ENCODE data around the gene ITPKC.

ITPKC gene

DNA sequence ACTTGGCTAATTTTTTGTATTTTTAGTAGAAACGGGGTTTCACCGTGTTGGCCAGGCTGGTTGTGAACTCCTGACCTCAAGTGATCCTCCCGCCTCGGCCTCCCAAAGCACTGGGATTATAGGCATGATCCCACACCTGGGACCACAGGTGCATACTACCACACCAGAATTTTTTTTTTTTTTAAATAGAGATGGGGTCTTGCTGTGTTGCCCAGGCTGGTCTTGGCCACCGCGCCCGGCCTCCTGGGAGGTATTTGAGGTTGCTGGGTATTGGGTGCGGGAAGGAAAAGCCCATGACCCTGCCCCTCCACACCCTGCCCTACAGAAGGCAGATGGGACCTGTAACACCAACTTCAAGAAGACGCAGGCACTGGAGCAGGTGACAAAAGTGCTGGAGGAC is 19.7 kb downstream of the ITPKC start:
- TF ChIP-seq CREB1 (IDR thresholded peaks at IDR 0.05; ENCODE audit: low read depth) = no peak
- TF ChIP-seq RAD21 (IDR thresholded peaks at IDR 0.05; ENCODE audit: low read depth) = no peak
- no peak for TF ChIP-seq TAF1 (IDR thresholded peaks at IDR 0.05; ENCODE audit: low read depth)
- TF ChIP-seq, protein P1, sequence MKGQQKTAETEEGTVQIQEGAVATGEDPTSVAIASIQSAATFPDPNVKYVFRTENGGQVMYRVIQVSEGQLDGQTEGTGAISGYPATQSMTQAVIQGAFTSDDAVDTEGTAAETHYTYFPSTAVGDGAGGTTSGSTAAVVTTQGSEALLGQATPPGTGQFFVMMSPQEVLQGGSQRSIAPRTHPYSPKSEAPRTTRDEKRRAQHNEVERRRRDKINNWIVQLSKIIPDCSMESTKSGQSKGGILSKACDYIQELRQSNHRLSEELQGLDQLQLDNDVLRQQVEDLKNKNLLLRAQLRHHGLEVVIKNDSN (IDR thresholded peaks at IDR 0.05) = no peak
- TF ChIP-seq EP300 (IDR thresholded peaks at IDR 0.05; ENCODE audit: borderline replicate concordance) = no peak
- no peak for TF ChIP-seq EGR1 (IDR thresholded peaks at IDR 0.05)
- TF ChIP-seq FOXM1 (IDR thresholded peaks at IDR 0.05; ENCODE audit: borderline replicate concordance, low read depth) = no peak
- TF ChIP-seq MAX (IDR thresholded peaks at IDR 0.05) = no peak
- no peak for TF ChIP-seq CEBPB (IDR thresholded peaks at IDR 0.05)
- TF ChIP-seq NFIC (IDR thresholded peaks at IDR 0.05) = no peak
- no peak for TF ChIP-seq YY1 (IDR thresholded peaks at IDR 0.05; ENCODE audit: low read depth)
- TF ChIP-seq TEAD4 (IDR thresholded peaks at IDR 0.05) = no peak
- TF ChIP-seq TCF12 (IDR thresholded peaks at IDR 0.05; ENCODE audit: low read depth) = no peak
- no peak for TF ChIP-seq ZBTB7A (IDR thresholded peaks at IDR 0.05; ENCODE audit: low read depth)
- TF ChIP-seq, protein P2, sequence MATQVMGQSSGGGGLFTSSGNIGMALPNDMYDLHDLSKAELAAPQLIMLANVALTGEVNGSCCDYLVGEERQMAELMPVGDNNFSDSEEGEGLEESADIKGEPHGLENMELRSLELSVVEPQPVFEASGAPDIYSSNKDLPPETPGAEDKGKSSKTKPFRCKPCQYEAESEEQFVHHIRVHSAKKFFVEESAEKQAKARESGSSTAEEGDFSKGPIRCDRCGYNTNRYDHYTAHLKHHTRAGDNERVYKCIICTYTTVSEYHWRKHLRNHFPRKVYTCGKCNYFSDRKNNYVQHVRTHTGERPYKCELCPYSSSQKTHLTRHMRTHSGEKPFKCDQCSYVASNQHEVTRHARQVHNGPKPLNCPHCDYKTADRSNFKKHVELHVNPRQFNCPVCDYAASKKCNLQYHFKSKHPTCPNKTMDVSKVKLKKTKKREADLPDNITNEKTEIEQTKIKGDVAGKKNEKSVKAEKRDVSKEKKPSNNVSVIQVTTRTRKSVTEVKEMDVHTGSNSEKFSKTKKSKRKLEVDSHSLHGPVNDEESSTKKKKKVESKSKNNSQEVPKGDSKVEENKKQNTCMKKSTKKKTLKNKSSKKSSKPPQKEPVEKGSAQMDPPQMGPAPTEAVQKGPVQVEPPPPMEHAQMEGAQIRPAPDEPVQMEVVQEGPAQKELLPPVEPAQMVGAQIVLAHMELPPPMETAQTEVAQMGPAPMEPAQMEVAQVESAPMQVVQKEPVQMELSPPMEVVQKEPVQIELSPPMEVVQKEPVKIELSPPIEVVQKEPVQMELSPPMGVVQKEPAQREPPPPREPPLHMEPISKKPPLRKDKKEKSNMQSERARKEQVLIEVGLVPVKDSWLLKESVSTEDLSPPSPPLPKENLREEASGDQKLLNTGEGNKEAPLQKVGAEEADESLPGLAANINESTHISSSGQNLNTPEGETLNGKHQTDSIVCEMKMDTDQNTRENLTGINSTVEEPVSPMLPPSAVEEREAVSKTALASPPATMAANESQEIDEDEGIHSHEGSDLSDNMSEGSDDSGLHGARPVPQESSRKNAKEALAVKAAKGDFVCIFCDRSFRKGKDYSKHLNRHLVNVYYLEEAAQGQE (IDR thresholded peaks at IDR 0.05; ENCODE audit: low read depth) = no peak

DNA sequence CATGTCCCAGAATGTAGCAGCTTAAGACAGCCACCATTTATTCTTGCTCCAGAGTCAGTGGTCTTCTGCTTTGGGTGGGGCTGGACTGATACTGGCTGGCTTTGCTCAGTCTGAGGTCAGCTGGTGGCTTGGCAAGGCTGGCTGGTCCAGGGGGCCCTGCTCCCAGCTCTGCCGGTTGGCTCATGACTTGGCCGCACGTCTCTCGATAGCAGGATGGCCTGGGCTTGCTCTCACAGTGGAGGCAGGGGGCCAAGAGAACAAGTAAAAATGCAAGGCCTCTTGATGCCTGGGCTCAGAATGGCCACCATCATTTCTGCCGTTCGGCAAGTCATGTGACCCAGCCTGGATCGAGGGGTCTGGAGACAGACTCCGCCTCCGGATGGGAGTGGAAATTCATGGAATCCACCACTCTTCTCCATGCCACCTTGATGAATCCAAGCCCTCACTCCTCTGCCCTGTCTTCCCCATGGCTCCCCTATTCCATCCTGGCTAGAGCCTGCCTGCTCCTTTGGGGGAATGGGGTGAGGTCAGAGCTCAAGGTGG is 20.3 kb downstream of the ITPKC start:
- TF ChIP-seq TAF1 (IDR thresholded peaks at IDR 0.05; ENCODE audit: low read depth) (no peak), EGR1 (IDR thresholded peaks at IDR 0.05) (no peak), CEBPB (IDR thresholded peaks at IDR 0.05) (no peak), FOXM1 (IDR thresholded peaks at IDR 0.05; ENCODE audit: borderline replicate concordance, low read depth) (no peak), NFIC (IDR thresholded peaks at IDR 0.05) (no peak), CREB1 (IDR thresholded peaks at IDR 0.05; ENCODE audit: low read depth) (no peak), RAD21 (IDR thresholded peaks at IDR 0.05; ENCODE audit: low read depth) (no peak), MAX (IDR thresholded peaks at IDR 0.05) (no peak), TCF12 (IDR thresholded peaks at IDR 0.05; ENCODE audit: low read depth) (no peak), EP300 (IDR thresholded peaks at IDR 0.05; ENCODE audit: borderline replicate concordance) (no peak), YY1 (IDR thresholded peaks at IDR 0.05; ENCODE audit: low read depth) (no peak), TEAD4 (IDR thresholded peaks at IDR 0.05) (no peak)
- TF ChIP-seq, protein P1 (IDR thresholded peaks at IDR 0.05) = no peak
- TF ChIP-seq, protein P2 (IDR thresholded peaks at IDR 0.05; ENCODE audit: low read depth) = no peak

- TF ChIP-seq TAF1 (IDR thresholded peaks at IDR 0.05; ENCODE audit: low read depth) = no peak
- no peak for TF ChIP-seq TEAD4 (IDR thresholded peaks at IDR 0.05)
- TF ChIP-seq, protein P2 (IDR thresholded peaks at IDR 0.05; ENCODE audit: low read depth) = no peak
- no peak for TF ChIP-seq CREB1 (IDR thresholded peaks at IDR 0.05; ENCODE audit: low read depth)
- TF ChIP-seq, protein P1 (IDR thresholded peaks at IDR 0.05) = no peak
- TF ChIP-seq EGR1 (IDR thresholded peaks at IDR 0.05) = no peak
- no peak for TF ChIP-seq FOXM1 (IDR thresholded peaks at IDR 0.05; ENCODE audit: borderline replicate concordance, low read depth)
Measured at GRCh38 chr19:40739030-40739839, 22.3 kb downstream of the ITPKC start.
